ENCODE results near the gene KSR1.

Gene KSR1

GRCh38 chr17:27597783-27598320 is 141.6 kb downstream of the KSR1 start:
- no peak for DNase-seq

GRCh38 chr17:27598337-27599050 is 142.2 kb downstream of the KSR1 start:
- DNase-seq, result no peak

DNA sequence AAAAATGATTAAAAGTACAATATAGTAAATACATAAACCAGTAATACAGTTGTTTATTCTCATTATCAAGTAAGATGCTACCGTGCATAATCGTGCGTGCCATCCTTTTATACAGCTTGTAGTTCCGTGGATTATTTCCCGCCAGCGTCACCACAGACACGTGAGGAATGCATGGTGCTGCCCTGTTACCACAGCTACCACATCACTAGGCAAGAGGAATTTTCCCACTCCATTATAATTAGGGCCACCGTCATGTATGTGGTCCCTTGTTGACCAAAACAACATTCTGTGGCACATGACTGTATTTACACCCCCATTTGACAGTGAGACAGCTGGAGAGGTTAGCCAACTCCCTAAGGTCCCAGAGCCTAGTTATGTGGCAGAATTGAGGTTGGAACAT is 144.2 kb downstream of the KSR1 start:
- DNase-seq, result no peak

DNA sequence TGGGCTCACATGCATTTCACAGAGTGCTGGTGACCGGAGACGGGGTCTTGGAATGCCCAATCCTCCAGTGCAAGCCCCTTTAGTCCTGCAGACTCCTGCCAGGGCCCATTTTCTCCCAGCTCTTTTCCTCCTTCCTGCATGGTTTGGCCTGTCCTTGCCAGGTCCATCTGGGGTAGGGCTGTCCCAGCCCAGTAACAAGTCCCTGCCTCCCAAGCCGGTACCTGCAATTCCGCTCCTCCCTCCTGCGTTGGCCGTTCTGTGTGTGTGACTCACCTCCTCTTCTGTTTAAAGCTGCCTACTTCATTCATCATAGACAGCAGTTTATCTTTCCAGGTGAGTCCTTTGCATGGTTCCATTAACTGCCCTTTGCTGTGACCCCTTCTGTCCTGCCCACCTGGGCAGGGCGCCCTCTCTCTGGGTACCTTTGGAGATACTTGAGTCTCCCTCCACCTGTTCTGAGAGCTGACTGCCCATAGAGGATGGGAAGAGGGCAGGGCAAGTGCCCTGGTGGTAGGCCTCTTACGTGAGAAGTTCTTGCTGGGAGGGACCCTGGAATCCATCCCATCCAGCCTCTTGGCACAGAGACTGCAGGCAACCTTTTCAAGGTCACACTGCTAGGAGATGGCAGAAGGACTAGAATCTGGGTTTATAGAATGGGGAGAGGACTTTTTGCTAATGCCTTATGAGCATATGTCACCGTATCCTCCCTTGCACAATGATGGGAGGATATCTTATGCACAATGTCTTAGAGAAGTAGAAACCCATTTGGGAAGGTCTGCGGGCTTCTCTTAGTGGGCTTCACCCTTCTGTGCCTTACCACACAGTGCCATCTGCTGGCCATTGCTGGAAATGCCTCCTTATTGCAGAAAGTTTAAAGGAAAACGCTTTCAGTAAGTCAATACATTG is 145.1 kb downstream of the KSR1 start:
- peak; percentile 87 for DNase-seq

GRCh38 chr17:27601975-27602302 is 145.7 kb downstream of the KSR1 start:
- no peak for DNase-seq

DNA sequence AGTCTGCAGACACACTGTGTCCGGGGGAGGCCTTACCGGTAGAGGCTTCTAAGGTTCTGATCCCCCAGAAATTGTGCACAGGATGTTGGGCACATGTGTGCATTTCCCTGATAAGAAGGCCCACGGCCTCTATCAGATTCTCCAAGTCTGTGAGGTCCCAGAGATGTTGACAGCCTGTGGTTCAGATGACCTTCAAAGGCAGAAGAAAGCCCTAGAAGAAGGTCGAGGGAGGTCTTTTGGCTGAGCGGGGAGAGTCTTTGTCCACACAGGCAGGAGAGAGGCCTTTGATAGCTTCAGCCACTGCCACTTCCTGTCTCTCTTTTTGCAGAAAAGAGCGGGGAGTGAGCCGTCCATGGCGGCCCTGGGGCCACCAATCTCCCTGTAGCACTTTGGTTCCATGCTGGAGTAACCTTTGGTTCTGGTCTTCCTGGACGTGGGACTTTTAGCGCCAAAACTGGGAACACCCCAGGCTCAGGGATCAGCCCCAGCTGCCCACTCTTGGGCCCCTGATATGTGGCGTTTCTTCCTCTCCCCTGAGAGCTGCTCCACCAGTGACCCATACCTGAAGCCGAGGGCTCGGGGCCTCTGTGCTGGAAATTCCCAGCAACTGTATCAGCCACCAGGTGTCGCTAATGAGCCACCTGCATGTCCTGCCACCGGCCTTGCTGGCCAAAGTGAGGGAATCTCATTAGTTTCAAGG is 146.6 kb downstream of the KSR1 start:
- DNase-seq, result peak; percentile 83

DNA sequence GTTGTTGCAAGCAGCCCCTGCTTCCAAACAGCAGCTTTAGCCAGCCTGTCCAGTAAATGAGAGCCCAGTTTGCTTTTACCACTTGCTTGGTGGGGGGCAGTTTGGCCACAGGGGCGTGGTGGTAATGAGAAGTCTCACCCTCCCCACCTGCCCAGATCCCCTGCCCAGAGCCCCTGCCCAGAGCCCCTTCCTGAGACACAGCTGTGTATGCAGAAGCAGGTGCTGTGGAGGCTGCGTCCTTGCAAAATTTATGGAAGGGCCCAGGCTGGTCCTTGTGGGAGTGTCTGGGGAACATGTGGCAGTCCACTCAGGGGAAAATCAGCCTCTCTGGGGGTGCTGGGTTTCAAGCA is 147.1 kb downstream of the KSR1 start:
- no peak for DNase-seq

GRCh38 chr17:27603880-27604794 is 147.9 kb downstream of the KSR1 start:
- DNase-seq, result no peak

- no peak for DNase-seq
These were observed 149.2 kb downstream of the KSR1 start for GRCh38 chr17:27605409-27605808.

GRCh38 chr17:27607521-27608091 is 151.4 kb downstream of the KSR1 start:
- no peak for DNase-seq

DNA sequence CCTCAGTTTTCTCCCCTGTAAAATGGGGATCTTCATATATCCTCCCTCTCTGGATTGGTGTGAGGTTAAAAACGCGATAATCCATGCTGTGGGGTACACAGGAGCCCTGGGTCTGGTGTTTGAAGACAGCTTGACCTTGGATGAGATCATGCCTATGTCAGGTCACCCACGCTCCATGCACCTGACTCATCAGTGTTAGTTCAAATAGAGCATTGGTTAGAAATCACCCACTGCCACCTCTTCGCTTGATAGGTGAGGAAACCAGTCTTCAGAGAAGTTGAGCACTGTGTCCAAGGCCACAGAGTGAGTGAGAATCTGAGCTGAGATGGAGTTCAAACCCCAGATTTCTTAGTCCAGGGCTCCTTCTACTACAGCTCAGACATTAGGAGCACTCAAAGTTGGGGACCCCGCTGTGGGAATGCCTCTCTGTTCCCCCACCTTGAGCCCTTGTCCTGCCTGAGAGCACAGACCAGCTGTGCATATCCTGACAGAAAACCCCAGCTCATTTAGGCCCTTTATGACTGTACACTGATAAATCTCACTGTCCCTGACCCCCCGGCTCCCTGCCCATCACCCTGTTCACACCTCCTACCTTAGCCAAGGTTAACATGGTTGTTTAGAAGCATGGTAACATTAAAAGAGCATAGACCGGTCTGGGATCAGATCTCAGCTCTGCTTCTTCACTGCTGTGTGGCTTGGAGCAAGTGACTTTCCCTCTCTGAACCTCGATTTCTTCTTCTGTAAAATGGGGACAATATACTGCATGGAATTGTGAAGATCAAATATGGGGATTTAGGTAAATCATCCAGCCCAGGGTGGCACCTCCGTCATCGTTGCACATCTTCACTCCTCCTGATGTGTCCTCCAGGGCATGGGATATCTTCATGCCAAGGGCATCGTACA is 152.3 kb downstream of the KSR1 start:
- no peak for DNase-seq

GRCh38 chr17:27609611-27610303 is 153.5 kb downstream of the KSR1 start:
- DNase-seq, result peak; percentile 20

DNA sequence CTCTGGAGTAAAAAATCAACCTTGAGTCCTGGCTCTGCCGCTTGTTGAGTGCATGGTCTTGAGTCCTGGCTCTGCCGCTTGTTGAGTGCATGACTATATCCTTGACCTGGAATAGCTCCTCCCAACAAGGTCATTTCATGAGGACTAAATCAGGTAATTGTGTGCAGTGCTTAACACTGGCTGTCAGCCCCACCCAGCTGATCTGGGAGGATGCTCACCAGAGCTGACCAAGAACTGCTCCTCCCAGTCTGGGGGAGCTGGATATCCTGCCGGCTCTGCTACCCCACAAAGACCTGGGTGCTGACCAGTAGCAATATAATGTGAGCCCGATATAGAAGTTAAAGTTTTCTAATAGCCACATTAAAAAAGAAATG is 154.0 kb downstream of the KSR1 start:
- no peak for DNase-seq

DNA sequence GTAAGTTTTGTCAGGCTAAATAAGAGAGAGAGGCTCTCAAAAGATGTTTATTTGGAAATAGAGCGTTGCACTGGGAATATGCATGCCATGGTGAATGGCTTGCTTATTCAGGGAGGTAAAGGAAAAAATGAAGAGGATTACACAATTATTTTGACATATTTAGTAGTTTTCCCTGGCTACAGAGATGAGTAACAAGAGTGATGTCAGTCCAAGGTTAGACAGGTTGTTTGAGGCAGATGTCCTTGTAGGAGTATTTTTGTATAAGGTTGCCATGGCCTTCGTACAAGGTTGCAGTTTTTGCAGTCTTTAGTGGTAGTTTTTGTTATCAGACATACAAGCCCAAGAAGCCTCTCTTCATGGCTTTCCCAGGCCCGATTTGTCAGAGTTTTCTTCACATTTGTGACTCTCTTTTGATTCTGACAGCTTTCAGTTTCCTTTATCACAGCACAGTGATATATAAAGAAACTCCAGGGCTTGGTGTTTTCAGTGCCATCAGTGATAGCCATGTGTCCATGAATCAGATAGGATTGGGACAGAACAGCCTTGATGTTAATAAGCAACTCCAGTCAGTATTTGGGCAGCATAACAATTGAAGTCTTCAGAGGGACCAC is 156.0 kb downstream of the KSR1 start:
- DNase-seq, result no peak

DNA sequence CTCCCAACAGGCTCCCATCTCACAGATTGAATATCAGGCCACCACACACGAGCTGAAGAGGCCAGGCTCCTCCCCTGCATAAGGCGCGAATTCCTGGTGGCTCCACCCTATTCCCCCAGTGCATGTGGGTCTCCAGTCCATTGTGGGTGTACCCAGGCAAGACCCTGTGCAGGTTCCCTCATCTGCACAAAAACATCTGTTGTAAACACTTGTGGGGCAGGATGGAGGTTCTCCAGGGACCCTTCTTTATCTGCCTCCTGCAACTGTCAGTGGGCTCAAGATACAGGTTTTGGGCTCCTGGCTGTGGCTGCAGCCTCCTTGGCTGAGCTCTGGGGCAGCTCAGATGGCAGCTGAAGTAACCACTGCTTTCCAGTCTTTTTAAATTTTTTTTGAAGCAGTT is 157.2 kb downstream of the KSR1 start:
- DNase-seq, result no peak

GRCh38 chr17:27615121-27615520 is 158.9 kb downstream of the KSR1 start:
- DNase-seq, result no peak

DNA sequence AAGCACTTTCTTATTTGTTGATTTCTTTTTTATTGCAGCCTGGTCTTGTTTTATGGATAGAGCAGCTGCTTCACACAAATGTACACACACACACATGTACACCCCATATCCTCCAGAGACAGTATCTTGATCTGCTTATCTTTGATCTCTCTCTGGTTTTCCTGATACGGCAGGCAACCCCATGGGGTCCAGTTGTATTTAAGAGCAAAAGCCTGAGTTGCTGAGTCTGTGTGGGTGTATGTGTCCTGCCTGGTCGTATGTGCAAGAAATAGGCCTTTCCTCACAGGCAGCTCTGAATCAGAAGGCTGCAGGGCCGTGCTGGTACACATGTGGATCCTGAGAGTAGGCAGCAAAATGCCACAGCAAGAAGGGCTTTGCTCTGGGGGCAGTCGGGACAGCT is 160.2 kb downstream of the KSR1 start:
- no peak for DNase-seq

GRCh38 chr17:27618417-27618816 is 162.2 kb downstream of the KSR1 start:
- DNase-seq, result no peak

GRCh38 chr17:27620721-27621120 is 164.5 kb downstream of the KSR1 start:
- DNase-seq, result no peak

- DNase-seq, result no peak
These were observed 165.3 kb downstream of the KSR1 start for GRCh38 chr17:27621536-27621935.

All from CD4-positive, alpha-beta T cell treated with Interleukin-17A for 4 hours (primary cell).